Hematopoietic multipotent progenitor cell treated with erythropoietin and hydrocortisone succinate and interleukin-3 and kit ligand, for 8 days (in vitro differentiated cells): Measurements from ENCODE around the gene TTC28.
A peak's percentile ranks its signal among the peaks of the same experiment; 100 is the strongest.

Experiments used
- DNase-seq: peaks from one replicate; pipeline ENCODE4 v3.0.0-alpha.2; 2015

TTC28 gene

DNA sequence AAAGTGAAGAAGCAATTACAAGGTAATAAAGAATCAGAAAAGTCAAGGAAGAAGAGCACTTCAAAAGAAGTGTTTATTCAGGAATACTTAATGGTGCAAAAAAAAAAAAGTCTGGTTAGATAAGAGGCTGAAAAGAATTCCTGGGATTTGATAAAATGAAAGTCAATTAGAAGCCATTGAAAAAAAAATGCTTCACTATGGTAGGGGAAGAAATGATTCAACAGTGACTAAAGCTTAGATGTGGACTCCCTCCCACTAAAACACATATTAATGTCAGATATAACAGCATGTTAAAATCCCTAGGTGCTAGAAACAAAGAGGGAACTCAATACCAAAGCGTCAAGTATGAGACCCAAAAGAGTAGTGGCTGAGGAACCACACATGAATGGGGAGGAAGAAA is 425.2 kb downstream of the TTC28 start:
- DNase-seq = no peak

DNA sequence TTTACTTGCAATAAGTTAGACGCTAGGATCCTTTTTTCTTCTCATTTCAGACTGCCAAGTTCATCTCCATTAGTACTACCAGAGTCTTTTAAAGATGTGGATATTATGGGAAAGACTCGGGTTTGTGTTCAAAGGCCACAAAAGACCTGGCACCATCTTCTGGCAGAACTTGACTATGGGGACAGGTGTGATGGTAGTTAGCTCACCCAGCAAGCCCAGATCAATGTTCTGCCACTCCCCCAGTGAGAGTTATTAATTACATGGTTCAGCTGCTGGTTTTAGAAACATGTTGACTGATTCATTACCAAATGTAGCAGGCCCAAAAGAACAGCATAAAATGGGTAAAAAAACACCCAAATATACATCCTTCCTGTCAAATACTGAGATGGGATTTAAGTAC is 427.1 kb downstream of the TTC28 start:
- DNase-seq = no peak

DNA sequence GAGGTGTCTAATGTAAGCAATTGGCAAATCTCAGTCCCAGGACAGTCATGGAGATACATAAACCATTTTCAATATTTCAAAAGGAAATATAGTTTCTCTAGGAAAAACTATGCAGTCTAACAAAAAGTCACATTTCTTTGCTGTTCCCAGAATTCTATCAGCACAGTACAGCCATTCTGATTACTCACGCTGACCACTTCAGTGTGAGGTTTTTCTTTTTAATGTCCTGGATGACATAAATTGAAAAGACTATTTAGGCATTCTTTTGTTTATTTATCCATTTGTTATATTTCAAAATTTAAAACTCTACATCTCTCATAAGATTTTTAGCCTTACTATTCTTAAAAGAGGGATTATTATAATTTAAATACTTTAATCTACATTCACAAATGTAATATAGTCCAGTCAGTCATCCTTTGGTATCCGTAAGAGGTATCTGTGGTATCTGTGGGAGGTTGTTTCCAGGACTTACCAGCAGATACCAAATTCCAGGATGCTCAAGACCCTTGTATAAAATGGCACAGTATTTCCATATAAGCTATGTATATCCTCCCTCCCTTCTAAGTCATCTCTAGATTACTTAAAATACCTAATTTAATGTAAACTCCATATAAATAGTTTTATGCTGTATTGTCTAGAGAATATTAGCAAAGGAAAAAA is 429.5 kb downstream of the TTC28 start:
- no peak for DNase-seq

DNA sequence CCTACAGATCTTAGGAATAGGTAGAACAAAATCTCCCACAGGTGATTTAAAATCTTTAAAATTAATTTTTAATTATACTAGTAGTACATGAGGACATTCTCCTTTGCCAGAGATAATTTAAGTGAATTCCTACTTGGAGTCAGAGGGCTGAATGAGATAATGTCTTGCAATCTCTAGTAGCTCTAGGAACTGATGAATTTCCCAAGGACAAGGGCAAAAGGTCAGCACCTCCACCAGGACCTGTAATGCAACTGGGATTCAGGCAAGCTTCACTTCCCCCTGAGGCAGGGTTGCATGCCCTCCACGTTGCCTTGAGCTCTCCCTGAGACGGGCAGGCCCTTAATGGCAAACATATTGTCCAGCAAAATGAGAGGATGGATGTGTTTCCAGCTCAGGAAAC is 430.2 kb downstream of the TTC28 start:
- no peak for DNase-seq

DNA sequence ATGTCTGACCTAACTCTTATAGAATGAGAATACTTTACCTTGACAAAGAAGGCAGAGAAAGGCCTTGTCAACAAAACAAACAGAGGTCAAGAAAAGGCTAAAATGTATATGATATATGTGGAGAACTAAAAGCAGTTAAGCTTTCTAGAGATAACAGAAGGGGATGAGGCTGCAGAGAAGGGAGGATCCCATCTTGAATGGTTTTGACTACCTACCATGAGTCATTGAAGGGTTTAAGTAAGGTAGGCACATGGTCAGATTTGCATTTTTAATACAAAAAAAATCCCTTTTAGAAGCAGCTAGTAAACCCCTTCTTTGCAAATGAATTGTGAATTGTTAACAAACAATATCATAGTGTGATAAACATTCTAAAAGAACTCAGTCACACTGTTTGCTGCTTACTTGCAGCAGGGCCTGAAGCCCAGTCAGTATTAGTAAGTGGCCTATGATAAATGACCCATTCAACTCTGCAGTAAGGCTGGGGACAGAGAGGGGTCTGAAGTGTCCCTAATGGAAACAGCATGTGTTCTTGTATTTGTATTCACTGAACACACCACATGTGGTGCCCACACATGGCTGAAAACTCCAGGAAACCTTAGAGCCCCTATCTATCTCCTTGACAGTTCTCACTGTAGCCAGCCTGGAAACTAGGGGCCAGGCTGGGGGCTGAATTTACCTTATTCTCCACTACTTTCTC is 431.8 kb downstream of the TTC28 start:
- no peak for DNase-seq

DNA sequence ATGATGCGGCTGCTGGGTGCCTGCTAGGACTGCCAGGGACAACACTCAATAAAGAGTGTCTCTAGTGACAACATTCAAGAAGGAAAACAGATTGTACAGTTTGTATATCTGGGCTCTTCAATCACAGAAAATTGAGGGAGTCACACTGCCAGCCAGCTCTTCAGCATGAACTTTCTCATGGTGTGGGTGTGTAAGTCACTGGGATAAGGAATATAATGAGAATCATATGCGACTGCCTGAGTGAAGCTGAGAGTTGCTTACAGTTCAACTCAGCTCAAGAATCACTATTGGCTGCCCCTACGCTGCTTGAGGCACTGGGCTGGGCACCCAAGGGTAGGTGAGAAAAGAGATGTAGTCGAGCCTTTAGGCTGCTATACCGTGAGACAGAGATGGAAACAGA is 432.5 kb downstream of the TTC28 start:
- no peak for DNase-seq

DNA sequence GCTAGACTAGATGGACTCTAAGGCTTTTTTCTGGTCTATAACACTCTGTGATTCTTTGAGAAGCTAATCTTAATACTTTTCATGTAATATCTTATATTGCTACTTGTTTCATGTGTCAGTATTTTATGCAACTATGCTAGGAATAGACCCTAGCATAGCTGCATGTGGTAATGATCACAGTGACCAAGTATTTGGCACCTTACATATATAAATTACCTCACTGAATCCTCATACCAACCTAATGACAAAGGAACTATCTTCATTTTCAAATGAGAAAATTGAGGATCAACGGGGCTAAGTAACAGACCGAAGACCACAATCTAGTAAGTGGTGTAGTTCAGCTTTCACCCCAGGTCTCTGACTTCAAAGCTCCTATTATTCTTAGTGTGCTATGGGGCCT is 433.2 kb downstream of the TTC28 start:
- DNase-seq = no peak

DNA sequence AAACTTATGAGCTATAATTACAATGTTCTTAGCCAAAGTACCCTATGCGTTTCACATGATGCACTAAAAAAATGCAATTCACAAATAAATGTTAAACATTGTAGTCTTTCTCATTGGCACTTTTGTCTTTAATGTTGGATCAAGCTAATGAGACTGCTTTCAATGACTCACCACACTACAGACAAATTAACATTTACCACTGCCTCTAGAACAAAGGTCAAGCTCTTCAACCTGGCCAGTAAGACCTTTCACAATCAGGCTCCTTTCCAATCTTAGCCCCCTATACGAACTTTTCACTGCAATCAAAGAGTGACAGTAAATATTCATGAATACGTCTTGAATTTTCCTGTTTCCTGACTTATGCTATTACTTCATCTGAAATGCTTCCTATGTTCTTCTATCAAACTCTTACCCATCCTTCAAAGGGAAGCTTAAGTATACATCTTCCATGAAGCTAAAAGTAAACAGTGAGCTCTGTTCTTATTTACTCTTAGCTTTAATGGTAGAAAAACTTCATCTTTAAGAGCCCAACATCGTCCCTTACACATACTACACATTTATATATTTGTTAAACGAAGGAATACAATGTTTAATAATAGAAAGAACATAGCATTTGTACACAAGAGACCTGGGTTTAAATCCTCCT is 433.9 kb downstream of the TTC28 start:
- no peak for DNase-seq

DNA sequence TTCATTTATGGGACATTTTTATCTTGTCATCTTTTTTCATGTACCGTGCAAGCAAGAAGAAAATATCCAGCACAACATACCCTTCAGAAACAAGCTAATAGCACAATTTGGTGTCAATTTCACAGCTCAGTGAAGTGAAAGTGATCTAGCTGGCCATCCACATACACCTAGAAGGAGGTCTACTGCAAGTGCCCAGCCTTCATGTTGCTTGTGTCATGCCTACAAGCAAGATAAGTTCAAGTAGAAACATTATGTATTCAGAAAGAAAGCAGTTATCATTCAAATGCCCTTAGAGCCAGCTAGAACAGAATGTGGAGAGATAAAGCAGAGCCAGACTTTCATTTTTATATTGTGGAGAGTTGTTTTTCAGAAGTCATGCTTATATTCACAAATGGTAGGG is 434.9 kb downstream of the TTC28 start:
- peak; percentile 41 for DNase-seq

DNA sequence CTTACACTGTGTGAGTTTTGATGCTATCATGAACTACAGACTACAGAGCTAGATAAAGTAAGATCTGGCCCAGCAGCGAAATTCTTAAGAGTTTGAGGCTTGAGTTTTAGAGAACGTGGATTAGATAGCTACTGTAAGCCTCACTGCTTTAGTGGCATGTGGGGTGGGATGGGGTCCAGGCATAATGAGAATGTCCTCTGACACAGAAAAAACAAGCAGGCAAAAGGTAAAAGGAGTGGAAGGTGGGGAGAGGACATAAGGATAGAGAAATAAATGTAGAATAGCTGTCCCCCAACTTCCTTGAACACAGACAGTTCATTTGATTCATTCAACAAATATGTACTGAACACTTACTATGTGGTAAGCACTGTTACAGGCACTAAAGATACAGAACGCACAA is 436.1 kb downstream of the TTC28 start:
- no peak for DNase-seq

DNA sequence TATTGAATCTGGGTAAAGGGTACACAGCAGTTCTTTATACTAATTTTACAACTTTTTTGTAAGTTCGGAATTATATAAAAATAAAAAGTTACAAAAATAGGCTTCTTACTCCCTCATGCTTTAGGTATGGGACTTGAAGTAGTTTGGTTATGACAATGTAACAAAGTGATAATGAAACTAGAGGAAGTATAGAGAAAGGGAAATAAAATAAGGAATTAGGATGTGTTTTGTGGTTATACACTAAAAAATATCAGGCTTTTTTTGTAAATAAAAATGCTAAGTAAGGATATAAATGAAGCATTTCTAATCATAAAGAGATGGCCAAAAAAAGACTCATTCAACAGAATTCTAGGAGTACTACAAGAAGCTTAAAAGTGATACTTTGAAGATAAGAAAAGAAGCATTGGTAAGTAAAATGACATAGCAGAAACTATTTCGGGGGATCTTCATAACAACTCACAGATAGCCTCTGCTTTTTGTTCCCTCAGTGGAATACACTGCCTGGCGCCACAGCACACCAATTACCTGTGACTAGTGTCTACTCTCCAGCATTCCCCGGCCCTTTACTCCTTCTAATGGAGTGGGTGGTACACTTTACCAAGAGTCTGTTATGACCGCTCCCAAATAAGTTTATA is 437.9 kb downstream of the TTC28 start:
- DNase-seq = peak; percentile 14

DNA sequence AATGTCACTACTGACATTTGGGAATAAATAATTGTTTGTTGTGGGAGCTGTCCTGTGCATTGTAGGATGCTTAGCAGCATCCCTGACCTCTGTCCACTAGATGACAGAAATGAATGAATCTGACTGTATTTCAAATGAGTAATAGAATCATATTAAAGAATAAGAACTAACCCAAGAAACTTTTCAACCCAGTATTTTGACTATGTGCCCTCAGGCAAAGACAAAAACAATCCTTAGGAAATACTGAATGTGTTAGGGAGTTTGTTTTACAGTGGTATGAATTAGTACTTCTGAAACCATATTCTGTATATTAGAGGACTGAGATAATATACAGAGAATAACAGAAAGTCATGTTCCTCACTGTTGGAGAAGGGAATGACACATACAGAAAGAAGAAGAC is 439.7 kb downstream of the TTC28 start:
- DNase-seq = no peak

DNA sequence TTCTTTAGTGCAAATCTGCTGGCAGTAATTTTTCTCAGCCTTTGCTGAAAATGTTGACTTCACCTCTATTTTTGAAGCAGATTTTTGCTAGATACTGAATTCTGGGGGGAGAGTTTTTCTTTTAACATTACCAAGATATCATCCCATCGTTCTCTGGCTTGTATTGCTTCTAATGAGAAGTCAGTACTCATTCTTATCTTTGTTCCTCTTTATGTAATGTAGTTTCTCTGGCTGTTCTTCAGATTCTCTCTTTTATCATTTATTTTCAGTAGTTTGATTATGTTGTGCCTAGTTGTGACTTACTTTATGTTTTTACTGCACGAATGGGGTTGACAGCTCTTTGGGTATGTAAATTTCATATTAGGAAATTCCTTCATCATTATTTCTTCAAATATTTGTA is 441.9 kb downstream of the TTC28 start:
- DNase-seq = no peak

DNA sequence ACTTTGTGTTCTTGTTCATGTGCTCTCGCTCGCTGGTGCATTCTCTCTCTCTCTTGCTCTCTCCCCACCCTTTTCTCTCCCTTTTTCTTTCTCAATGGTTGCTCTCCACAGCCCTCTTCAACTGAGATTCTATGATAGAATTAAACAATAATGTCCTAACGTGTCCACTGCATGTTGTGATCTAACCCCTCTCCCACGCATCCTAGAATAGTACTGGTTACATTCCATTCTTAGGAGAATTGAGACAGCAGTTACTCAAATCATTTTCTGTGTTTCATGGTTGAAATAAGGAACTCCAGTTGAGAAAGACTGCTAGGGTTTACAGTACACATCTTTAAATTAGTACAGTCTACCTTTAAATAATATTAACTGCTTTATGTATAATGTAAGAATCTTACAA is 442.5 kb downstream of the TTC28 start:
- DNase-seq = no peak

DNA sequence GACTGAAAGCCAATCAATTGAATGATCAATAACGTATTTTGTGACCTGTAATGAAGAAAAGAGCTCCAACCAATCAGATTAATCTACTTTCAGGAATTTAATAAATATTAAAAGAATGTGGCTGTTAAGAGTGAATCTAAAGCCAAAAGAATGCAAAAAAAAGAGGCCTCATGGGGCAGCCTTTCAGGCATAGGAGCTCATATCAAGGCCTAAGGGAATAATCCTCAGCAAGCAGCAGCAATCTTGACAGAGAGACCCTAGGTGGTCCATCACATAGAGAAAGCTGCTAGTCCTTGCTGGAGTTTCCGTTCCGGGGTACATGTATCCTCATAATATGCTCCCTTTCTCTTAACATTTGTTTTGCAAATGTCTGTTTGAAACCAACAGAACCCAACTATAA is 447.4 kb downstream of the TTC28 start:
- no peak for DNase-seq

DNA sequence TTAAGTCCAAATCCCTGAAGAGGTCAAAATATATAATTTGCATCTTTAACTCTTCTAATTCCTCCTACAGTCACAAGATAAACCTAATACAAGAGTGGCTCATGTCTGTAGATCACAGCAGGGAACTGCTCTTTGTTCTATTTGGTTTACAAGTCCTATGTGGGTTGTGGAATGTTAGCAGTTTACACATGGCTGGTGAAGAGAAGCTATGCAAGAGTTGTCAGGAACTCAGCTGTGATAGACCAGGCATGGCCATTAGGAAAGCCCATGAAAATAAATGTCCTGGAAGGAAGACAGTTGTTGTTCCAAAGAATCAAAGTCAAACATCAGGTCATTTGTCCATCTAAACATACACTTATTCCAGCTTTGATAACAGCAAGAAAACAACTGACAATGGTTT is 448.2 kb downstream of the TTC28 start:
- no peak for DNase-seq

DNA sequence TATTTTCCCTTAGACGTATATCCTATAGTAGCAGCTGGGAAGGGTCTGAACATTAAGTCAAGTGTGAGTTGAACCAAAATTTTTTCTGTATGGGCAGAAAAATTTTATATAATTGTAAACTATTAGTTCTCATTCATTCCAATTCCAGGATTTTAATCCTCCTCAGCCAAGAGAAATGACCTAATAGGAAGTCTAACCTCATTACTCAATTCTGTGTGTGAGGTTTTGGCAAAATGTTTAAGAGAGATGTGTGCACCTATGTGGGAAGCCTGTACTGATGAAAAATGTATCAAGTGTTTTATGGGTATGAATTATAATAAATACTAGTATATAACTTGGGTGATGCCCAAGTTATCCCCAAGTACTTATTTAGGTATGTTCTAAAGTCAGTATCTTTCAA is 449.0 kb downstream of the TTC28 start:
- no peak for DNase-seq

DNA sequence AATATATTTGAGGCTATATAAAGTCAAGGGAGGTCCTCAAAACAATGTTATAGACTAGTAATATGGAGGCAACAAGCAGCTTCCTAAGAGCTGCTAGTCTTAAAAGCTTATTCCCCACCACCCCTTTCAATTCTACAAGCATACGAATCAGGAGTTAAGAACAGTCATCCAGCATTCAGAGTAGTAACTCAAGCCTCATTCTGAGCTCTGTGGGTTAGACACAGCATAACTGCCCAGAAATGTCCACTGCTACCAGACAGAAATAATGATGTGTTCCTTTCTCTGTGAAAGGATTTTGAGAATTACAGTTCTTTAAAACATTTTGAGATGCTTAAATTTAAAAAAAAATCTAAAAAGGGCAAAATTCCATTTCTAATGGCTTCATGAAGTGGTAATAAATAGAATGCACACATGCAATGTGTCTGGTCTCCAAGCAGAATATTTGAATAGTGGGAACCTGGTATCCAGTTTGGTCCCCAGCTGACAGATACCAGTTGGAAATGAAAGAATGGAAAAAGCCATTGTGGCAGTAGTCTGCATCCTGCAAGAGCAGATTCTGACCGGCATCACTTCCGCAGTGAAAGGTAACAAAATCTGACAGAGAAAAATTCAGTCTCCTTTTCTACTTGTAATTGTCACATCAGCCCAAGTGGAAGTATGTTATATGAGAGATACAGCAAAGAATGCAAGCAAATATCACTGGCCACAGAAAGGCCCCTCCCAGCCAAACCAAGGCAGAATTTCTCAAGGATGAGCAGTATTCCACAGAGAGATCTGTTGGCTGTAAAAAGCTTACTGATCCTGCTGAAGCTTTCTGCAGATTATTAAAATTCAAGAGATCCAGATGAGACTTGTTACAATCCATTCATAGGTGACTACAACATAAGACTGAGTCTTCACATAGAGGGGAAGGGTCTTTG is 449.8 kb downstream of the TTC28 start:
- no peak for DNase-seq

DNA sequence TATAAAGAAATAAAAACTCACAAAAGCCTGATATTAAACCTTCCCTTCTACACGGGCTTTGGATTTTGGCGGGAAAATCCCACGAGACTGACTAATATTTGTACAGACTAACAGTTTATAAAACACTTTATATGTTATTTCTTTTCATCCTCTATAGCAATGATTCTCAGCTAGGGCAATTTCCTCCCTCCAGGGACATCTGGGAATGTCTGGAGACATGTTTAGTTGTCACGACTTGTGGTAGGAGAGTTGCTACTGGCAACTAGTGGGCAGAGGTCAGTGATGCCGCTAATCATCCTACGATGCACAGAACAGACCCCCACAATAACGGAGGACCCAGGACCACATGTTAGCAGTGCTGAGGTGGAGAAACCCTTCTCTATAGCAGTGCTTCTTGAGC is 455.8 kb downstream of the TTC28 start:
- no peak for DNase-seq

DNA sequence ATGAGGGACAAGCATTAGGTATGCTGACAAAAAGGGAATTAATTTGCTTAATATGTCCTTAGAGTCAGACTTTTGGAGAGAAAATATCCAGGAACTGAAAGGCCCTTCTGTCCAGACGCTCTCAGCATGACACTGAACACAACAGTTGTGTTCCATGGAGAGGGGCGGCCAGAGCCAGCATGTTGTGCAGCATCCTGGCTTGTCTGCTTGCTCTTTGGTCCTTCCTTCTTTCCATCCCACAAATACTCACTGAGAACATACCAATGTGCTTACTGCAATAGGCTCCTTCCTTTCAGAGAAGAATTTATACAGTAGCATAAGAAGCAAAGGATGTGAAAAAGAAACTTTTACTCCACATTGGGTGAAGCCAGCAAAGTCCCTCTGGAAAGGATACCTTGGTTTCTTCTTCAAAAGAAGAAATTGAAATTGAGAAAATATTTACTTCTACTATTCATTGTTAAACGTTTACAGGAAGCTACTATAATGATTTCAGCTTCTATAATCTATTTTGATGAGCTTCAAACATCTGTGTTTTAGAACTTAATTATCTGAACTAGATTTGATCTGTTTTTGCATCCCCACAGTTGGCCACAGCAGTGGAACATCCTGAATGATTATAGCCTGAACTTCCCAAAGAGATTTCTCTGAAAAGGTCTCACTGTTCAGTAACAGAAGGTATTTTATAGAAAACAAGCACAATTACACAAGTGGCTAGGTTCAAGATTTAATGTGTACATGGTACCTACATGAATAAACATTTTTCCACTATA is 456.5 kb downstream of the TTC28 start:
- no peak for DNase-seq

DNA sequence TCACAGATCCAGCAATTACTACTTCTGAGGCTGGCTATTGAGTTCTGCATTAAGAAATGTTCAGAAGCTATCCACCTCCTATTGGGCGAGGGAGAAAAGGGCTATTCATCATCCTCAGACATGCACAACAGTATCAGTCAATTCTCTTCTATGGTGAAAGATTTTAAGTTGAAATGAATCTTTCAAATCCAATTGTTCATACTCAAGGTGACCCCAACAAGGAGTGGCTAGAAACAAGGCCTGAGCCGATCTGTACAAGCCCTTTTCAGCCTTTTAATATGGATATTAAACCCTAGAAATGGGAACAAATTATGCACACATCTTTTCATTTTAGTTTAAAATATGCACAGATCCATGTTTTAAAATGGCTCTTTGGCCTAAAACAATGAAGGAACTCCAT is 457.1 kb downstream of the TTC28 start:
- no peak for DNase-seq

DNA sequence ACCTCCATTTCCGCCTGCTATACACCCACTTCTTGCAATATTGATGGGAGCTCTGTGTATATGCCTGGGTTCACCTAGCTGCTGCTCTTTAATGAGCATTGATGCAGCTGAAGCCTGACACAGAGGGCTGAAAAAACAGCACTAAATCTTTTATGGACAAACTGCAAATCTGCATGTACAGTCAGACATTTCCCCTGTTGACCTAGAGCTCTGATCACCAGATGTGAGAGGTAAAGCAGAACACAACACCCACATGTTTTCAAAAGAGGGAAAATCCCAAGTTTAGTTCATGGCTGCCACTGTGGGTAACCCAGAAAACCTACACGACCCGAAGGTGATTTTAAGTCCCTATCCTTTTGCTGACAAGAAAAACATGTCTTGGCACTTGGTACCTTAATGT is 457.6 kb downstream of the TTC28 start:
- DNase-seq = no peak
